GM18499 (cell line): ENCODE data around the gene CHCHD6.

ENCODE experiments used
- ATAC-seq: cut with Tn5 transposase; IDR thresholded peaks from one replicate; pipeline ENCODE4 v1.9.1; 2021; ENCODE audit warnings: moderate number of reproducible peaks; ENCODE audit not compliant: insufficient read depth, unreplicated experiment

CHCHD6 gene

GRCh38 chr3:126852511-126852910, 148.5 kb downstream of the CHCHD6 start:
- no peak for ATAC-seq

GRCh38 chr3:126854666-126855065, 150.6 kb downstream of the CHCHD6 start:
- no peak for ATAC-seq

- no peak for ATAC-seq
Measured at GRCh38 chr3:126855374-126855773, 151.3 kb downstream of the CHCHD6 start.

GRCh38 chr3:126857928-126858327, 153.9 kb downstream of the CHCHD6 start:
- no peak for ATAC-seq

GRCh38 chr3:126858401-126858800, 154.4 kb downstream of the CHCHD6 start:
- ATAC-seq: no peak

GRCh38 chr3:126858887-126859286, 154.8 kb downstream of the CHCHD6 start:
- no peak for ATAC-seq

- ATAC-seq: no peak
Measured at GRCh38 chr3:126859415-126860246, 155.6 kb downstream of the CHCHD6 start.

GRCh38 chr3:126865736-126866135, 161.7 kb downstream of the CHCHD6 start:
- no peak for ATAC-seq

- ATAC-seq: no peak
Measured at GRCh38 chr3:126866175-126866759, 162.2 kb downstream of the CHCHD6 start.

- ATAC-seq: no peak
Measured at GRCh38 chr3:126867190-126867862, 163.3 kb downstream of the CHCHD6 start.

GRCh38 chr3:126867863-126868200, 163.8 kb downstream of the CHCHD6 start:
- no peak for ATAC-seq

GRCh38 chr3:126870608-126871210, 166.7 kb downstream of the CHCHD6 start:
- ATAC-seq: no peak

GRCh38 chr3:126872701-126873342, 168.8 kb downstream of the CHCHD6 start:
- no peak for ATAC-seq

GRCh38 chr3:126873416-126873815, 169.4 kb downstream of the CHCHD6 start:
- ATAC-seq: no peak

- no peak for ATAC-seq
Measured at GRCh38 chr3:126878664-126879063, 174.6 kb downstream of the CHCHD6 start.

- no peak for ATAC-seq
Measured at GRCh38 chr3:126880901-126881300, 176.9 kb downstream of the CHCHD6 start.

GRCh38 chr3:126881861-126882260, 177.8 kb downstream of the CHCHD6 start:
- ATAC-seq: no peak

- ATAC-seq: no peak
Measured at GRCh38 chr3:126883241-126883640, 179.2 kb downstream of the CHCHD6 start.

GRCh38 chr3:126885425-126885824, 181.4 kb downstream of the CHCHD6 start:
- ATAC-seq: no peak

- ATAC-seq: no peak
Measured at GRCh38 chr3:126886217-126886616, 182.2 kb downstream of the CHCHD6 start.

GRCh38 chr3:126887686-126888085, 183.6 kb downstream of the CHCHD6 start:
- ATAC-seq: no peak
